Prostate gland (tissue), 2 donors: ENCODE measurements around the gene SH3BGR. TPM values are rescaled to one million over a fixed set of nuclear protein-coding genes. Genes with fewer than 3 reads are reported as not detected.

ENCODE experiments used
- DNase-seq: peaks from one replicate; pipeline ENCODE4 v3.0.0-alpha.2; 2019; ENCODE audit warnings: low spot score
- H3K27ac ChIP-seq, 2 donors: fragments of 200-600 bp; sonication (generic); 2 replicates each; pipeline ENCODE4 v1.5.1; 2017 to 2019
- H3K27me3 ChIP-seq: fragments of 200-600 bp; sonication (generic); replicated peaks from 2 replicates; pipeline ENCODE4 v1.5.1; 2019; ENCODE audit not compliant: insufficient read depth
- H3K36me3 ChIP-seq, 2 donors: fragments of 200-600 bp; sonication (generic); 1 replicate in 1 of 2; 2 replicates in 1 of 2; pipeline versions ENCODE4 v1.5.1 to v1.8.1; 2017 to 2019
- H3K4me1 ChIP-seq: fragments of 200-600 bp; sonication (generic); replicated peaks from 2 replicates; pipeline ENCODE4 v1.5.1; 2019
- H3K4me3 ChIP-seq, 2 donors: fragments of 200-600 bp; sonication (generic); 2 replicates each; pipeline ENCODE4 v1.5.1; 2017 to 2019
- H3K9me3 ChIP-seq: fragments of 200-600 bp; sonication (generic); 2 replicates; pipeline ENCODE4 v1.5.1; 2017
- POLR2A ChIP-seq: fragments of 450-650 bp; IDR thresholded peaks from one replicate; pipeline ENCODE4 v1.6.1; 2016; ENCODE audit warnings: antibody characterized with exemption, mild to moderate bottlenecking
- POLR2AphosphoS5 ChIP-seq: sonication (generic); formaldehyde crosslinking; IDR thresholded peaks from one replicate; pipeline ENCODE4 v1.6.1; 2017; ENCODE audit warnings: antibody characterized with exemption
- WGBS: methylation state at CpG from one replicate; pipeline ENCODE4 v1.1.5; 2018; 5-methylcytosine and 5-hydroxymethylcytosine counted together
- intact Hi-C: fragments of 100-400 bp; cut with DNase I; formaldehyde crosslinking; loops from one replicate; pipeline ENCODE4 v1.14.2; 2022
- microRNA-seq: library from miRNA; unstranded; fragments of <30 nt; microRNA quantifications from one replicate; pipeline ENCODE4, GENCODE V29; 2016
- small RNA-seq, 2 donors: library from RNA; depleted of rRNA; stranded (forward); fragments of <200 nt; gene quantifications; one replicate each; pipeline ENCODE3, GENCODE V24; 2016
- total RNA-seq, 2 donors: library from RNA; depleted of rRNA; stranded (reverse); fragments of >200 nt; gene quantifications; one replicate each; pipeline ENCODE4 v1.1.0, GENCODE V29; 2016
- TF ChIP-seq, protein P1 (sequence below), 4 experiments: fragments of 200-600 bp in 2 of 4; fragments of 450-650 bp in 2 of 4; sonication (generic) in 2 of 4; IDR thresholded peaks; 1 replicate in 3 of 4; 2 replicates in 1 of 4; pipeline ENCODE4 v1.5.1; 2016 to 2019; ENCODE audit warnings: antibody characterized with exemption in 4 of 4, mild to moderate bottlenecking in 2 of 4, moderate library complexity in 2 of 4

Gene SH3BGR
- total RNA-seq, 2 donors from 2014 or later, result 4.8 to 5.1 TPM

DNA sequence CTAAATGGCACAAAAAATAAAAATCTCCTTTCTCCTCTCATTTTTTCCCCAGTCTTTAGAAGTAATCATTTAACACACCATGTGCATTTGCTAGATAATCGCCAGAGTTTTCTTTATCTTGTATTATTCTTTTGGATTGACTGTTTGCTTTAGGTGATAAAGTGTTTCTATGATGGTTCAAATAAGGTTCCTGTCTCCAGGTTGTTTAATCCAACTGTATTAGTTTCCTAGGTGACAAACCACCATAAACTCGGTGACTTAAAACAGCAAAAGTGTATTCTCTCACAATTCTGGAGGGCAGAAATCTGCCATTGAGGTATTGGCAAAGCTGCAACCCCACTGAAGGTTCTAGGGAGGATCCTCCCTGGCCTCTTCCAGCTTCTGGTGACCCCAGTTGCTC is 109.4 kb downstream of the SH3BGR start:
- 78% methylated on average over 2 of the region's 2 CpGs for WGBS
- intact Hi-C loops, result no loop called here
- H3K27me3 ChIP-seq, result no peaks in the 10 kb centered on the region
- no peak overlapping the region for H3K4me3 ChIP-seq
- DNase-seq, result no peak
- no peaks in the 10 kb centered on the region for H3K4me1 ChIP-seq
- TF ChIP-seq POLR2AphosphoS5, result no peak
- TF ChIP-seq, protein P1, sequence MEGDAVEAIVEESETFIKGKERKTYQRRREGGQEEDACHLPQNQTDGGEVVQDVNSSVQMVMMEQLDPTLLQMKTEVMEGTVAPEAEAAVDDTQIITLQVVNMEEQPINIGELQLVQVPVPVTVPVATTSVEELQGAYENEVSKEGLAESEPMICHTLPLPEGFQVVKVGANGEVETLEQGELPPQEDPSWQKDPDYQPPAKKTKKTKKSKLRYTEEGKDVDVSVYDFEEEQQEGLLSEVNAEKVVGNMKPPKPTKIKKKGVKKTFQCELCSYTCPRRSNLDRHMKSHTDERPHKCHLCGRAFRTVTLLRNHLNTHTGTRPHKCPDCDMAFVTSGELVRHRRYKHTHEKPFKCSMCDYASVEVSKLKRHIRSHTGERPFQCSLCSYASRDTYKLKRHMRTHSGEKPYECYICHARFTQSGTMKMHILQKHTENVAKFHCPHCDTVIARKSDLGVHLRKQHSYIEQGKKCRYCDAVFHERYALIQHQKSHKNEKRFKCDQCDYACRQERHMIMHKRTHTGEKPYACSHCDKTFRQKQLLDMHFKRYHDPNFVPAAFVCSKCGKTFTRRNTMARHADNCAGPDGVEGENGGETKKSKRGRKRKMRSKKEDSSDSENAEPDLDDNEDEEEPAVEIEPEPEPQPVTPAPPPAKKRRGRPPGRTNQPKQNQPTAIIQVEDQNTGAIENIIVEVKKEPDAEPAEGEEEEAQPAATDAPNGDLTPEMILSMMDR (IDR thresholded peaks at IDR 0.05), result no peak
- TF ChIP-seq POLR2A, result no peak
- H3K27ac ChIP-seq, result no peak overlapping the region
- H3K36me3 ChIP-seq, result no peaks in the 10 kb centered on the region
- no peaks in the 10 kb centered on the region for H3K9me3 ChIP-seq

DNA sequence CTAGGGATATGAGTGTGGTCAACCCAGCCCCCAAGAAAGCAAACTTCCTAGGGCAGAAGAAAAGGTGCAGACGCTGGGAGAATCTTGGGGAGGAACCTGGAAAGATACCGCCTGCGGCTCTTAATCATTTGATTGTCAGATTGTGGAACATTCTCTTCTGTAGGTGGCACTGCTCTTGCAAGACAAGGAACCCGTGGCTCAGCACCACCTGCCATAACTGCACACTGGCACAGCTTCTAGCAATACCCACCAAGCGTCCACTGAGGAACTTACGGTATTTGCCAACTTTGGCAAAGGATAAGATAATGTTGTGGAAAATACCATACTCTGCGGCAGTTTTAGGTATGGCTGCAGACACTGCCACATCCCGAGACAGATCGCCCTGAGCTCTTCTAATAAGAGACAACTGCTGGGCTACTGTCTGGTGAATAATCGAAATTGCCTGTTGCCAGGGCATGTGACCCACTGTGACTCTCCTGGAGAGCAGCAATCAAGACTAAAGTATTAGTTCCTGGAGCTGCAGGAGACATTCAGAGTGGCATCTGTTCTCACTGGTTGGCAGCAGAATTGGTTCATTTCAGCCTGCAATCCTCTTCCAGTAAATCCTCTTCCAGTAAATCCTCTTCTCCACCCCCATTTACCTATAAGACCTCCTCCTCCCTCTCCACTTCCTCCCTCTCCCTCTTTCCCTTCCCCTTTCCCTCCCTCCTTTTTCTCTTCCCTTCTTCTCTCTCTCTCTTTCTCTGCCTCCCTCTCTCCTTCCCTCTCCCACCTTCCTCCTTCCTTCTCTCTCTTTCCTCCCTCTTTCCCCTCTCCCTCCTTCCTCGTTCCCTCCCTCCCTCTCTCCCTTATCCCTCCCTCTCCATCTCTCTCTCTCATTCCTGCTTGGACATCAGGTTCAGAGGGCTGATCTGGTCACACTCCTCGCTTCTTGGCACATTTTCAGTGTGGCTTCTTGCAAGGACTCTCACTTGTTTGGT is 111.3 kb downstream of the SH3BGR start:
- Histone ChIP-seq H3K27me3 (no peaks in the 10 kb centered on the region), H3K36me3 (no peaks in the 10 kb centered on the region), H3K27ac (no peak overlapping the region), H3K9me3 (no peaks in the 10 kb centered on the region), H3K4me3 (no peak overlapping the region), H3K4me1 (no peaks in the 10 kb centered on the region)
- whole genome bisulfite sequencing, result 80% methylated on average over 12 of the region's 12 CpGs
- DNase-seq, result no peak
- intact Hi-C loops, result no loop called here
- no peak for TF ChIP-seq POLR2AphosphoS5
- TF ChIP-seq, protein P1 (IDR thresholded peaks at IDR 0.05), result no peak
- no peak for TF ChIP-seq POLR2A

DNA sequence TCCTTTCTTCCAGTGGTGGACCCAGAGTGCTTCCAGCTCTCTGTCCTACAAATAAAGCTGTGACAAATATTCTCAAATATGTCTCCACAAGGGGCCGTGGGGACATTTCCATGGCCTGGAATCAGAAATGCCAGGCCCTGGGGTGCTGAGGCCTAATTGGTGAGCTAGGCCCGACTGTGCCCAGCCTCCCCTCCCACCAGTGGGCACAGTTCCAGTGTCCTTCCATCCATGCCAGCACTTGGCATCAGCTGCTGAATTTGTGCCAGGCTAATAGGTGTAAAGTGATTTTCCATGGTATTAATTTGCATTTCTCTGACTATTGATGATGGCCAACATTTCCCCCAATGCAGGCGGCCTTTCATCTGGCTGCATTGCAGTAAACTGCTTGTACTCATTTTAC is 112.4 kb downstream of the SH3BGR start:
- WGBS, result 50% methylated on average over 3 of the region's 3 CpGs
- no peaks in the 10 kb centered on the region for H3K27me3 ChIP-seq
- intact Hi-C loops, result no loop called here
- H3K4me1 ChIP-seq, result no peaks in the 10 kb centered on the region
- no peaks in the 10 kb centered on the region for H3K36me3 ChIP-seq
- no peak overlapping the region for H3K4me3 ChIP-seq
- H3K9me3 ChIP-seq, result no peaks in the 10 kb centered on the region
- DNase-seq, result no peak
- TF ChIP-seq POLR2AphosphoS5 (no peak), POLR2A (no peak)
- TF ChIP-seq, protein P1 (IDR thresholded peaks at IDR 0.05), result no peak
- H3K27ac ChIP-seq, result no peak overlapping the region

Small RNA genes within 50 kb of the gene (microRNA-seq; reads per million reads assigned to microRNA genes)
- gene MIR6508, result 0.34 reads per million

Small RNA genes within 50 kb of the gene (small RNA-seq; reads per million reads assigned to genes)
- 0.10 to 0.19 reads per million in 2 donors for gene MIR6508

Other genes with a start within 250 kb of the SH3BGR start
- 10 to 100 TPM; 43.2 to 83.8 TPM for gene BRWD1, start 138.3 kb upstream of the SH3BGR start, total RNA-seq
- 100 to 1,000 TPM; 141 to 270 TPM for gene HMGN1, start 102.9 kb upstream of the SH3BGR start, total RNA-seq
- gene LCA5L, start 6.2 kb upstream of the SH3BGR start, total RNA-seq, result 10 to 100 TPM in 1 of 2 donors, 1 to 10 TPM in 1; 3.7 to 11.1 TPM
- gene B3GALT5, start 161.0 kb downstream of the SH3BGR start, total RNA-seq, result 1 to 10 TPM in 1 of 2 donors, under 1 TPM in 1; 0.64 to 1.2 TPM